ENCODE measurements around the gene MYH13. TPM values are rescaled to one million over a fixed set of nuclear protein-coding genes. Genes with fewer than 3 reads are reported as not detected.

Gene MYH13
- total RNA-seq, 1 donor from 2014 or later = not detected

GRCh38 chr17:10318535-10318934 is 54.3 kb downstream of the MYH13 start:
- no peak overlapping the region for H3K9ac ChIP-seq
- no peak for DNase-seq (ENCODE audit: low spot score)
- no peaks in the 10 kb centered on the region for H3K79me2 ChIP-seq (ENCODE audit: low read depth)
- H3K4me2 ChIP-seq = no peak overlapping the region
- H3K4me1 ChIP-seq = no peaks in the 10 kb centered on the region
- Mint-ChIP-seq H3K4me3 (no peak overlapping the region), H3K27me3 (ENCODE audit: insufficient read depth, low read depth) (peaks cover 14% of the 10 kb centered on the region), H3K27ac (no peak overlapping the region), H3K36me3 (no peaks in the 10 kb centered on the region), H3K9me3 (peaks cover 3% of the 10 kb centered on the region), H3K4me1 (peaks cover 2% of the 10 kb centered on the region)
- H3F3A ChIP-seq (ENCODE audit: low read depth) = no peaks in the 10 kb centered on the region
- no peak overlapping the region for H3K27ac ChIP-seq
- no peaks in the 10 kb centered on the region for H3K27me3 ChIP-seq
- H4K20me1 ChIP-seq (ENCODE audit: low read depth) = no peaks in the 10 kb centered on the region
- no peaks in the 10 kb centered on the region for H3K36me3 ChIP-seq
- H3K4me3 ChIP-seq = no peak overlapping the region
- H2AFZ ChIP-seq (replicated peaks) = no peak overlapping the region
- no peaks in the 10 kb centered on the region for H3K9me3 ChIP-seq (ENCODE audit: low read depth)
- TF ChIP-seq EZH2 (IDR thresholded peaks at IDR 0.05) (no peak), EZH2phosphoT487 (IDR thresholded peaks at IDR 0.05) (no peak), CTCF (IDR thresholded peaks at IDR 0.05) (no peak)

- H2AFZ ChIP-seq (replicated peaks) = no peak overlapping the region
Observed at GRCh38 chr17:10317543-10317834, 55.3 kb downstream of the MYH13 start.

GRCh38 chr17:10316801-10317542 is 55.8 kb downstream of the MYH13 start:
- H3K27ac ChIP-seq = no peak overlapping the region
- TF ChIP-seq EZH2phosphoT487 (IDR thresholded peaks at IDR 0.05) (no peak), EZH2 (IDR thresholded peaks at IDR 0.05) (no peak), CTCF (IDR thresholded peaks at IDR 0.05) (peak; percentile 71)

More at GRCh38 chr17:10317543-10317834, 55.3 kb downstream of the MYH13 start:
- no peak overlapping the region for H3K4me2 ChIP-seq
- H3K9ac ChIP-seq = no peak overlapping the region
- Mint-ChIP-seq H3K27me3 (ENCODE audit: insufficient read depth, low read depth) (peaks cover 8% of the 10 kb centered on the region), H3K4me1 (peaks cover 2% of the 10 kb centered on the region), H3K36me3 (no peaks in the 10 kb centered on the region), H3K9me3 (peaks cover 3% of the 10 kb centered on the region), H3K27ac (no peak overlapping the region), H3K4me3 (no peak overlapping the region)
- no peak overlapping the region for H3K27ac ChIP-seq
- no peak for TF ChIP-seq CTCF (IDR thresholded peaks at IDR 0.05)
- no peak for TF ChIP-seq EZH2phosphoT487 (IDR thresholded peaks at IDR 0.05)
- TF ChIP-seq EZH2 (IDR thresholded peaks at IDR 0.05) = no peak
- H3K36me3 ChIP-seq = no peaks in the 10 kb centered on the region
- no peaks in the 10 kb centered on the region for H3K27me3 ChIP-seq
- H3F3A ChIP-seq (ENCODE audit: low read depth) = no peaks in the 10 kb centered on the region
- no peaks in the 10 kb centered on the region for H3K9me3 ChIP-seq (ENCODE audit: low read depth)
- H3K4me1 ChIP-seq = no peaks in the 10 kb centered on the region
- no peaks in the 10 kb centered on the region for H4K20me1 ChIP-seq (ENCODE audit: low read depth)
- no peak overlapping the region for H3K4me3 ChIP-seq
- no peak for DNase-seq (ENCODE audit: low spot score)
- no peaks in the 10 kb centered on the region for H3K79me2 ChIP-seq (ENCODE audit: low read depth)

More at GRCh38 chr17:10316801-10317542, 55.8 kb downstream of the MYH13 start:
- Mint-ChIP-seq H3K27me3 (ENCODE audit: insufficient read depth, low read depth) (peaks cover 8% of the 10 kb centered on the region), H3K4me1 (peaks cover 2% of the 10 kb centered on the region), H3K9me3 (peaks cover 3% of the 10 kb centered on the region), H3K27ac (no peak overlapping the region), H3K36me3 (no peaks in the 10 kb centered on the region), H3K4me3 (no peak overlapping the region)
- no peaks in the 10 kb centered on the region for H3K79me2 ChIP-seq (ENCODE audit: low read depth)
- H3K9ac ChIP-seq = no peak overlapping the region
- no peaks in the 10 kb centered on the region for H3K9me3 ChIP-seq (ENCODE audit: low read depth)
- no peaks in the 10 kb centered on the region for H4K20me1 ChIP-seq (ENCODE audit: low read depth)
- no peaks in the 10 kb centered on the region for H3F3A ChIP-seq (ENCODE audit: low read depth)
- H3K4me3 ChIP-seq = no peak overlapping the region
- H3K27me3 ChIP-seq = no peaks in the 10 kb centered on the region
- no peaks in the 10 kb centered on the region for H3K36me3 ChIP-seq
- no peak overlapping the region for H3K4me2 ChIP-seq
- H3K4me1 ChIP-seq = no peaks in the 10 kb centered on the region
- no peak overlapping the region for H2AFZ ChIP-seq (replicated peaks)
- DNase-seq (ENCODE audit: low spot score) = peak; percentile 72

All from neural progenitor cell (in vitro differentiated cells).